ENCODE results near the gene SRPK2.

- TF ChIP-seq POLR2A (IDR thresholded peaks at IDR 0.05) (no peak), POLR2AphosphoS5 (IDR thresholded peaks at IDR 0.05) (no peak)
- TF ChIP-seq, protein P1, sequence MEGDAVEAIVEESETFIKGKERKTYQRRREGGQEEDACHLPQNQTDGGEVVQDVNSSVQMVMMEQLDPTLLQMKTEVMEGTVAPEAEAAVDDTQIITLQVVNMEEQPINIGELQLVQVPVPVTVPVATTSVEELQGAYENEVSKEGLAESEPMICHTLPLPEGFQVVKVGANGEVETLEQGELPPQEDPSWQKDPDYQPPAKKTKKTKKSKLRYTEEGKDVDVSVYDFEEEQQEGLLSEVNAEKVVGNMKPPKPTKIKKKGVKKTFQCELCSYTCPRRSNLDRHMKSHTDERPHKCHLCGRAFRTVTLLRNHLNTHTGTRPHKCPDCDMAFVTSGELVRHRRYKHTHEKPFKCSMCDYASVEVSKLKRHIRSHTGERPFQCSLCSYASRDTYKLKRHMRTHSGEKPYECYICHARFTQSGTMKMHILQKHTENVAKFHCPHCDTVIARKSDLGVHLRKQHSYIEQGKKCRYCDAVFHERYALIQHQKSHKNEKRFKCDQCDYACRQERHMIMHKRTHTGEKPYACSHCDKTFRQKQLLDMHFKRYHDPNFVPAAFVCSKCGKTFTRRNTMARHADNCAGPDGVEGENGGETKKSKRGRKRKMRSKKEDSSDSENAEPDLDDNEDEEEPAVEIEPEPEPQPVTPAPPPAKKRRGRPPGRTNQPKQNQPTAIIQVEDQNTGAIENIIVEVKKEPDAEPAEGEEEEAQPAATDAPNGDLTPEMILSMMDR (IDR thresholded peaks at IDR 0.05) = no peak
Observed at GRCh38 chr7:105218939-105219770, 169.6 kb downstream of the SRPK2 start.

All from prostate gland (tissue), 2 donors.